NCI-H2081 treated with DMSO at 0.1 percent for 48 hours (cell line): Measurements from ENCODE around the gene APPBP2.

Experiments used
- DNase-seq: peaks from one replicate; lab custom pipeline; 2025; lab: John Stamatoyannopoulos, UW

Gene APPBP2

DNA sequence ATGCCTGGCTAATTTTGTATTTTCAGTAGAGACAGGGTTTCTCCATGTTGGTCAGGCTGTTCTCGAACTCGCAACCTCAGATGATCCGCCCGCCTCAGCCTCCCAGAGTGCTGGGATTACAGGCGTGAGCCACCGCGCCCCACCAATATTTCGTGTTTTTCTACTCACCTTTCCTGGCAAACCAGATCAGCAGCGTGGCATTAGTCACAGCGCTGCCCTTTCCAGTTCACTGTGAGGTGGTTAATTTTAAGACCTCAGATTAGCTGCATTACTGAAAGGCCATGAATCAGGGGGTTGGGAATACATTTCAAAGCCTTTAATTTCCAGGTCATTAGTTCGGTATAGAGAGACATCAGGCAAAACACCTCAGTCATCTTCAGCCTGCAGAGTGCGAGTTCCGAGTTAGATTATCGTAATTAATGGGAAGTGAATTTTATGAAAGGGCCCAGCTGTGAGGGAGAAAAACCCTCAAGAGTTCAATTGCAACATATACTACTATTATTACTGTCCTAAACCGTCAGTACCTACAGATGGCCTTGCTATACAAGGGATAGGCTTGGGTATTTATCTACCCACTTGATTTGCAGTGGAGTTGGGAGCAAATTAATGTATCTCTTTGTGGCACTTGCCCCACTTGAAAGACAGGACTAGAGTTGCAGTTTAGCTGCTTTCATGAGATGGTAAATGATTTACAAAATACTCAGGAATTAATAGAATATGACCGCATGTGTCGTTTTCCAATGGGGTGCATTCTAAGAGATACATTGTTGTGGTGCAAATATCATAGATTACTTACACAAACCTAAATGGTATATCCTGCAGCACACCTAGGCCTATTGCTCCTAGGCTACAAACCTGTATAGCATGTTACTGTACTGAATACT lies 132.0 kb downstream of the APPBP2 start:
- DNase-seq = no peak
